Natural killer cell (primary cell): ENCODE measurements around the gene LMO4. TPM values are rescaled to one million over a fixed set of nuclear protein-coding genes. Genes with fewer than 3 reads are reported as not detected.

Source experiments
- ATAC-seq, 3 donors: fragments of 150-1000 bp in 2 of 3; fragments of 200-7000 bp in 1 of 3; cut with Tn5 transposase; 1 replicate in 1 of 3; 2 replicates in 2 of 3; pipeline ENCODE4 v1.10.0; 2021; ENCODE audit warnings: mild to moderate bottlenecking in 2 of 3, moderate library complexity in 2 of 3
- DNase-seq, 2 donors: peaks; one replicate each; pipeline versions ENCODE4 v3.0.0 to v3.0.0-alpha.2; 2013 to 2021; ENCODE audit warnings: mixed read lengths in 1 of 2
- H3K27ac ChIP-seq: one replicate; pipeline ENCODE4 v1.5.1; 2013; ENCODE audit warnings: mild to moderate bottlenecking, low read length
- H3K27me3 ChIP-seq: one replicate; pipeline ENCODE4 v1.6.1; 2013; ENCODE audit warnings: low read length; ENCODE audit not compliant: control insufficient read depth, insufficient read depth
- H3K36me3 ChIP-seq: one replicate; pipeline ENCODE4 v1.6.1; 2013; ENCODE audit warnings: low read length; ENCODE audit not compliant: control insufficient read depth, insufficient read depth
- H3K4me1 ChIP-seq: one replicate; pipeline ENCODE4 v1.6.1; 2013; ENCODE audit warnings: low read length; ENCODE audit not compliant: control insufficient read depth, insufficient read depth
- H3K4me3 ChIP-seq: one replicate; pipeline ENCODE4 v1.5.1; 2013; ENCODE audit warnings: low read length
- H3K9me3 ChIP-seq: one replicate; pipeline ENCODE4 v1.6.1; 2013; ENCODE audit warnings: low read length; ENCODE audit not compliant: control insufficient read depth, insufficient read depth
- H3K27ac Mint-ChIP-seq, 2 donors: one replicate each; pipeline ENCODE4 v1.8.0; 2022; ENCODE audit warnings: mild to moderate bottlenecking in 2 of 2, mixed read lengths in 2 of 2, moderate library complexity in 1 of 2
- H3K27me3 Mint-ChIP-seq, 2 donors: one replicate each; pipeline ENCODE4 v1.8.0; 2022; ENCODE audit warnings: low read depth in 2 of 2, mixed read lengths in 2 of 2
- H3K36me3 Mint-ChIP-seq: one replicate; pipeline ENCODE4 v1.8.0; 2022; ENCODE audit warnings: mixed read lengths
- H3K4me1 Mint-ChIP-seq, 2 donors: one replicate each; pipeline ENCODE4 v1.8.0; 2022; ENCODE audit warnings: mixed read lengths in 2 of 2
- H3K4me3 Mint-ChIP-seq: one replicate; pipeline ENCODE4 v1.8.0; 2022; ENCODE audit warnings: mild to moderate bottlenecking, moderate library complexity, mixed read lengths
- H3K9me3 Mint-ChIP-seq, 2 donors: one replicate each; pipeline ENCODE4 v1.8.0; 2022; ENCODE audit warnings: mixed read lengths in 2 of 2
- WGBS: methylation state at CpG from one replicate; pipeline ENCODE4 v1.1.7; 2013; ENCODE audit warnings: missing lambda C conversion rate; ENCODE audit not compliant: insufficient coverage; 5-methylcytosine and 5-hydroxymethylcytosine counted together
- intact Hi-C: fragments of 100-400 bp; cut with micrococcal nuclease; formaldehyde crosslinking; loops from one replicate; pipeline ENCODE4 v1.14.2; 2022
- total RNA-seq, 4 donors: library from RNA; stranded (reverse); fragments of 120-200 nt in 1 of 4; gene quantifications; one replicate each; pipeline versions ENCODE4 v1.2.3 to v1.2.4, GENCODE V29; 2013 to 2022
- TF ChIP-seq, protein P1 (sequence below): fragments of 200-600 bp; IDR thresholded peaks from one replicate; pipeline ENCODE4 v1.8.0; 2022; ENCODE audit warnings: antibody characterized with exemption

Gene LMO4
- total RNA-seq, 3 donors from 2014 or later (not counting 1 experiment from before 2014, with no cell fraction given): 38.2 to 50.1 (median 50.0) TPM

DNA sequence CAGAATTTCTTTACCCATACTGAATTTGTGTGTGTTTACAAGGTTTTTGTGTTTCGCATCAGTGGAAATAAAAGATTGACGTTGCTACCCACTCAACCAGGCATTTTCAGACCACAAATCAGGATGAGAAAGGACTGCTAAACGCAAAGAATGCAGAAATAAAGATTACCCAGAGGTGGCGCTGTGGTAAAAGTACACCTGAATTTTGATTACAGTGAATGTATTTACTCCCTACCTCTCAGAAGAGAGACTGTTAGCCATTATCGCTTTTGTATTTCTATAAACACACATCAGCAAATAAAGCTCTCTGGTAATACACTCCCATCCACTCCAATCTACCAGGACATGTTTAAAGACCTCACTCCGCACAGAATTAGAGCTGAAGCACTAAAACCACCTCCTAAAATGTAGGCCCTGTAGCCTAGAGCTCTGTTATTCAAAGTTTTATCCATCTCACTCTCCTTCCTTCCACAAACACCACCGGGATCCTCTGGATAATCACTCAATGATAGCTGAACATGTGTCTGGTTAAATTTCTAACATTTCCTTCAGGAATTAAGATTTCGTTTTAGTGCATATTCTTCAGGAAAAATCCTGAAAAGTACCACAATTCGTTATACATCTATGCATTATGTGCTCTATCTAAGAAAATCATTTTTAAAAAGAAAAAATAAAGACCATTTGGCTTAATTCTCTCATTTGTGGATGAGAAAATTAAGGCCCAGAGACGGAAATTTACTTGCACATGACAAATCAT is 2.5 kb upstream of the LMO4 start:
- H3K4me1 ChIP-seq: peaks cover 10% of the 10 kb centered on the region
- intact Hi-C loops: loop anchor here (1.0 to 5.0 kb wide), 2 partner anchors 627 to 1566 kb away; partner anchors contain the start of gene GTF2B
- no peak overlapping the region for H3K4me3 ChIP-seq
- peak overlapping the region; percentile 6 to 16 for H3K27ac Mint-ChIP-seq
- no peaks in the 10 kb centered on the region for H3K9me3 ChIP-seq
- ATAC-seq (no peak), DNase-seq (peak in 1 of 2 donors; percentile 79)
- H3K9me3 Mint-ChIP-seq: no peaks in the 10 kb centered on the region
- peaks cover 26 to 28% of the 10 kb centered on the region in 2 donors for H3K4me1 Mint-ChIP-seq
- no peaks in the 10 kb centered on the region for H3K27me3 ChIP-seq
- H3K27me3 Mint-ChIP-seq: no peaks in the 10 kb centered on the region
- no peaks in the 10 kb centered on the region for H3K36me3 ChIP-seq
- peak overlapping the region; percentile 37 for H3K27ac ChIP-seq
- H3K4me3 Mint-ChIP-seq: peak overlapping the region; percentile 57
- TF ChIP-seq, protein P1, sequence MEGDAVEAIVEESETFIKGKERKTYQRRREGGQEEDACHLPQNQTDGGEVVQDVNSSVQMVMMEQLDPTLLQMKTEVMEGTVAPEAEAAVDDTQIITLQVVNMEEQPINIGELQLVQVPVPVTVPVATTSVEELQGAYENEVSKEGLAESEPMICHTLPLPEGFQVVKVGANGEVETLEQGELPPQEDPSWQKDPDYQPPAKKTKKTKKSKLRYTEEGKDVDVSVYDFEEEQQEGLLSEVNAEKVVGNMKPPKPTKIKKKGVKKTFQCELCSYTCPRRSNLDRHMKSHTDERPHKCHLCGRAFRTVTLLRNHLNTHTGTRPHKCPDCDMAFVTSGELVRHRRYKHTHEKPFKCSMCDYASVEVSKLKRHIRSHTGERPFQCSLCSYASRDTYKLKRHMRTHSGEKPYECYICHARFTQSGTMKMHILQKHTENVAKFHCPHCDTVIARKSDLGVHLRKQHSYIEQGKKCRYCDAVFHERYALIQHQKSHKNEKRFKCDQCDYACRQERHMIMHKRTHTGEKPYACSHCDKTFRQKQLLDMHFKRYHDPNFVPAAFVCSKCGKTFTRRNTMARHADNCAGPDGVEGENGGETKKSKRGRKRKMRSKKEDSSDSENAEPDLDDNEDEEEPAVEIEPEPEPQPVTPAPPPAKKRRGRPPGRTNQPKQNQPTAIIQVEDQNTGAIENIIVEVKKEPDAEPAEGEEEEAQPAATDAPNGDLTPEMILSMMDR: peak; percentile 94
- no peaks in the 10 kb centered on the region for H3K36me3 Mint-ChIP-seq
- WGBS: 46% methylated on average over 8 of the region's 10 CpGs

DNA sequence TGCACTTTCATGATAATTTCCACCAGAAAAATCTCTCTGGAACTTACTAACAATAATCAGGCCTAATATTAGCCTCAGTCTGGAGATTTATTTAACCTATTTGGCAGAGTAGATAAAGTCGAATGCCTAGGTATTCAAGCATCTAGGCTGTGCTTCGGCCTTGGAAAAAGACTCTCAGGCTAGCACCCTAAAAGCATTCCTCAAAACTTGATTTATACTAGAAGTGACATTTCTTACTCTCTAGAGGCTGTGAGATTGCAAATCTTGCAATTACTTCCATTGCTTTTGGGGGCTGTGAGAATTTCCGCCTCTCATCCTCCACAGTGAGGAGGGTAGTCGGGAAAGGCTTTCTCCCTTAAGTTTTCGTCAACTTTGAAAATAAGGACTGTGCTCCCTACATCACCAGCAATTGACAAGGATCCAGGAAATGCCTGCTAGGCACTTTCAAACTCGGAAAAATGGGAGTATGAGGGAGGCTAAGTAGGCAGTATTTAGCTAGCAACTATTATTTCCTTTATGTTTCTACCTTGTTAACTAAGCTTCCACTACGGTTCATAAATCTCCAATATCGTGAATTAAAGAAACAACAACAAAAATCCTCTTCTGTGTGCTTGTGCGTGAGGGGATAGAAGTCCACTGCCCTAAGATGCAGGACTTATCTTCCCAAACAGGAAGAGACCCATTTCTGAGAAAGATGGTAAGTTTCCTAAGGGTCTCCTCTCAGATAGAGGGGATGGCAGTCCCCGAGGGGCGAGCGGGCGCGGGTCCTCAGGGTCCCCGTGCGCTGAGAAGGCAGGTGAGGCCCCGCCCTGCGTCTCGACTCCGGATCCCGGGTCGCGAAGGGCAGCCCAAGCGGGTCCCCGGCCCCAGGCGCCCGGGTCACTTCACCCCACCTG is 1.1 kb upstream of the LMO4 start:
- peak overlapping the region; percentile 46 for H3K4me3 ChIP-seq
- H3K36me3 Mint-ChIP-seq: no peaks in the 10 kb centered on the region
- H3K27ac ChIP-seq: peak overlapping the region; percentile 82
- H3K36me3 ChIP-seq: no peaks in the 10 kb centered on the region
- H3K4me1 Mint-ChIP-seq: peaks cover 36 to 39% of the 10 kb centered on the region in 2 donors
- no peaks in the 10 kb centered on the region for H3K9me3 ChIP-seq
- peak in 1 of 2 donors; percentile 2 for DNase-seq
- H3K27ac Mint-ChIP-seq: peak overlapping the region; percentile 88 to 98
- H3K27me3 ChIP-seq: no peaks in the 10 kb centered on the region
- H3K9me3 Mint-ChIP-seq: no peaks in the 10 kb centered on the region
- no peak for ATAC-seq
- TF ChIP-seq, protein P1: no peak
- WGBS: 19% methylated on average over 23 of the region's 27 CpGs
- peaks cover 17% of the 10 kb centered on the region for H3K4me1 ChIP-seq
- no peaks in the 10 kb centered on the region for H3K27me3 Mint-ChIP-seq
- peak overlapping the region; percentile 95 for H3K4me3 Mint-ChIP-seq
- intact Hi-C loops: loop anchor here (5.0 kb wide), 1 partner anchor 1565 kb away; the partner anchor contains the start of gene GTF2B

DNA sequence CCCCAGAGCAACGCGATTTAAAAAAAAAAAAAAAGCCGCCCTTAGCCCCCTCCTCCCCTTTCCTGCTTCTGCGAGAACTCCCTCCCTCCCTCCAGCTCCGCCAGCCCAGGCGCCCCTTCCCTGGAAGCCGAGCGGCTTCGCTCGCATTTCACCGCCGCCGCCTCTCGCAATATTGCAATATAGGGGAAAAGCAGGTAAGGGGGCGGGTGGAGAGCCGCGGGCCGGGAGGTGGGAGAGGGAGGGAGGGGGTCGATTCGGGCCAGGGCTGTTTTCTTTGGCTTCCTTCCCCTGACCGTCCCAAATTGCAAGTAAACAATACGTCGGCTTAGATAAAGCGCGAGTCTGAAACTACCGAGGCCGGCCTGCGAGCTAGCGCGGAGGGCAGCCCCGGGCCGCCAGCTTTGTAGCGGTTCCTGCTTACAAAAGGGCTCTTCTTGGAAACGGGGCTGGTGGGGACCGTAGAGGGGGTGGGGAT is 408 bp downstream of the LMO4 start:
- no peaks in the 10 kb centered on the region for H3K9me3 ChIP-seq
- H3K27ac Mint-ChIP-seq: peak overlapping the region; percentile 88 to 98
- no peaks in the 10 kb centered on the region for H3K27me3 ChIP-seq
- H3K36me3 Mint-ChIP-seq: no peaks in the 10 kb centered on the region
- peaks cover 50 to 53% of the 10 kb centered on the region in 2 donors for H3K4me1 Mint-ChIP-seq
- peak overlapping the region; percentile 91 for H3K4me3 ChIP-seq
- no peaks in the 10 kb centered on the region for H3K36me3 ChIP-seq
- H3K4me1 ChIP-seq: peaks cover 20% of the 10 kb centered on the region
- ATAC-seq (peak in 1 of 3 donors; percentile 15), DNase-seq (peak; percentile 42 to 59)
- H3K9me3 Mint-ChIP-seq: no peaks in the 10 kb centered on the region
- no peaks in the 10 kb centered on the region for H3K27me3 Mint-ChIP-seq
- peak overlapping the region; percentile 95 for H3K4me3 Mint-ChIP-seq
- H3K27ac ChIP-seq: peak overlapping the region; percentile 84
- TF ChIP-seq, protein P1: no peak
- WGBS: 0% methylated on average over 35 of the region's 35 CpGs
- intact Hi-C loops: loop anchor here (5.0 kb wide), 1 partner anchor 1563 kb away; the partner anchor contains the start of gene GTF2B
